NCI-H526 (cell line): ENCODE results near the gene CLUH.

Source experiments
- DNase-seq, 2 experiments: peaks; one replicate each; lab custom pipeline; 2025; lab: John Stamatoyannopoulos, UW

The CLUH gene

GRCh38 chr17:2721603-2722002 lies 10.0 kb upstream of the CLUH start:
- no peak for DNase-seq

DNA sequence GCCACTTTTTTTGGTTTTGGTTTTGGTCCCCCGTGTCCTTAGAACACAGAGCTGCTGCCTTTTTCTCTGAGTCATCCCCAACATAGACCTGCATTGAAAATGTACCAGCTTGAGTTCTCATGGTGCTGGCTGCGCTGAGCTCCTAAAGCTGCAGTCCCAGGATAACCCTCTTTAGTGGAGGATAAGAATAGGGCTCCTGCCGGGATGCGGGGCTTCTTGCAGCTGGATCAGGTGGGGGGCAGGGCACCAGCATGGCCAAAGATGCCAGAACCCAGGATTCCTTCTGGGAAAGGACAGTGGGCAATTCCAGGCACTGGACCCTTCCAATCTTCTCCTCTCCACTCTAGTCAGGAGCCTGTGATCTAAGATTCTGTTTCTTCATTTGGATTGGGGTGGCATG lies 8.3 kb upstream of the CLUH start:
- DNase-seq = no peak

GRCh38 chr17:2718150-2718938 lies 6.8 kb upstream of the CLUH start:
- DNase-seq = no peak

DNA sequence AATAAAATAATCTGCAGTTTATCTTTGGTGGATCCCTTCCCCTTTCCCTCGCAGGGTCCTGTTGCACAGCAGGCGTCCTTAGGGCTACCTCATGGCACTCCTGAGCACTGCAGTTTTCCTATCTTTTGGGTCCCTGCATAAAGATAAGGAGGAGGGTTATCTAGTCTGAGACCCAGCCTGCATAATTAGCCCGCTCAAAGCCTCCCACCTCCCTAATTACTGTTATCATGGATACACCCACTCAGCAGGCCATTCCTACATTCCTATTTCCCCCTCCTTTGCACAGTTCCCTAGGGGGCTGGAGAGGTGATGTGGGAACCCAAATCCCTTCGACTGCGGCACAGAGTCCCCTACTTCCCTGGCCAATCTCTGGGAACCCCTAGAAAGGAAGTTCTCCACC lies 5.1 kb upstream of the CLUH start:
- DNase-seq = no peak

DNA sequence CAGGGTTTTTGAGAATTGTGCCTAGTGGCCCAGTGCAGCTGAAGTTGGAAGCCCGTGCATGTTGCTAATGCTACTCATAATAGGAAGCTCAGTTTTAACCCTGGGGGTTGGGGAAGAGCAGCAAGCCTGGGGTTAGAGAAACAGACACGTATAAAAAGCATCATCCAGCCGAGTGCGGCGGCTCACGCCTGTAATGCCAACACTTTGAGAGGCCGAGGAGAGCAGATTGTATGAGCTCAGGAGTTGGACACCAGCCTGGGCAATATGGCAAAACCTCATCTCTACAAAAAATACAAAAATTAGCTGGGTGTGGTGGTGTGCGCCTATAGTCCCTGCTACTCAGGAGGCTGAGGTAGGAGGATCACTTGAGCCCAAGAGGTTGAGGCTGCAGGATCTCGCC lies 2.3 kb upstream of the CLUH start:
- no peak for DNase-seq

DNA sequence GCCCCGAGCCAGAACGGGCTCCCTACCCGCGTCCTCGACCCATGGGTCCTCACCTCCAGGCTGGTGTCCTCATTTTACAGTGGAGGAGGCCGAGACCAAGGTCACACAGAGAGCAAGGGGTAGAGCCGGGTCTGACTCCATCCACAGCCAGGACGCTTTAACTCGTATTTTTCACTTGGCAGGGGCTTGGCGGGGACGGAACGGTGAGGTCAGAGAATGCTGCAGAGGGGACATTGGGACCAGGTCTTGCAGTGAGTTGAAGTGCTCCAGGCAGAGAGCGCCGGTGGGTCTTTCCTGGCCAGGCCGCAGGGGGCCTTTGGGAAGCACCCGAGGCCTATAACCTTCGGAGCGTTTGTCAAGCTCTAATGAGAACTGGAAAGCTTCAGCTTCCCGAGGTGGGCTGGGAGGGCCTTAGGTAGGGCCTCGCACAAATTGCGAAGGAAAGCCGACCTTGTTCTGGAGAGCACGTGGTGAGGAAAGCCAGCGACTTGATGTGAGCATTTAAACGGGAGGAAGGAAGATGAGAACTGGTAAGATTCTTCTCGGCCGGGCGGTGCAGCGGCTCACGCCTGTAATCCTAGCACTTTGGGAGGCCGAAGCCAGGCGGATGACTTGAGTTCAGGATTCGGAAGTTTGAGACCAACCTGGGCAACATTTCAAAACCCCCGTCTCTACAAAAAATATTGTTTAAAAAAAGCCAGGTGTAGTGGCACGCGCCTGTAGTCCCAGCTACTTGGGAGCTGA lies 908 bp upstream of the CLUH start:
- peak in 1 of 2 experiments; percentile 23 for DNase-seq

- peak in 1 of 2 experiments; percentile 40 for DNase-seq
Measured at GRCh38 chr17:2710803-2711607, 559 bp downstream of the CLUH start.

GRCh38 chr17:2710071-2710802 lies 1.3 kb downstream of the CLUH start:
- DNase-seq = no peak

DNA sequence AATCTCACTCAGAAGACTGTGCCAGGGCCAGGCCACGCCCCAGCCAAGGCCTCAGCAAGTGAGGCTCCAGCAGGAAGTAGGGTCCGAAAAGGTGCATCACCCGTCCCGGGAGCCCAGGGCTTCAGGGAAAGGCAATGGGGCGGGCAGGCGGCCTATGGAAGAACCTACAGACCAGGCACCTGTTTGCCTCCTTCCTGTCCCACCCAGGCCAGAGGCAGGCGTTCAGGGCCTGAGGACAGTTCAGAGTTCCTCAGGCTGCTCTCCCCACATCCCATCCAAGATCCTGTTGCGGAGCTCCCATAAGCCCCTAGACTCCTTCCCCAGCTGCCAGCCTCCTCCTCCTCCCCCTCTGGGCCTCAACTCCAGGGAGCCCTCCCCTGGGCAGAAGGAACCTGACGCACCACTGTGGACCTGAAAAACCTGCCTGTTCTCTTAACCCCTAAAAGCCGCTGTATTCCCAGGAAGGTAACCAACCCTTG lies 2.3 kb downstream of the CLUH start:
- peak in 1 of 2 experiments; percentile 40 for DNase-seq

- DNase-seq = no peak
Measured at GRCh38 chr17:2708585-2709182, 2.9 kb downstream of the CLUH start.

DNA sequence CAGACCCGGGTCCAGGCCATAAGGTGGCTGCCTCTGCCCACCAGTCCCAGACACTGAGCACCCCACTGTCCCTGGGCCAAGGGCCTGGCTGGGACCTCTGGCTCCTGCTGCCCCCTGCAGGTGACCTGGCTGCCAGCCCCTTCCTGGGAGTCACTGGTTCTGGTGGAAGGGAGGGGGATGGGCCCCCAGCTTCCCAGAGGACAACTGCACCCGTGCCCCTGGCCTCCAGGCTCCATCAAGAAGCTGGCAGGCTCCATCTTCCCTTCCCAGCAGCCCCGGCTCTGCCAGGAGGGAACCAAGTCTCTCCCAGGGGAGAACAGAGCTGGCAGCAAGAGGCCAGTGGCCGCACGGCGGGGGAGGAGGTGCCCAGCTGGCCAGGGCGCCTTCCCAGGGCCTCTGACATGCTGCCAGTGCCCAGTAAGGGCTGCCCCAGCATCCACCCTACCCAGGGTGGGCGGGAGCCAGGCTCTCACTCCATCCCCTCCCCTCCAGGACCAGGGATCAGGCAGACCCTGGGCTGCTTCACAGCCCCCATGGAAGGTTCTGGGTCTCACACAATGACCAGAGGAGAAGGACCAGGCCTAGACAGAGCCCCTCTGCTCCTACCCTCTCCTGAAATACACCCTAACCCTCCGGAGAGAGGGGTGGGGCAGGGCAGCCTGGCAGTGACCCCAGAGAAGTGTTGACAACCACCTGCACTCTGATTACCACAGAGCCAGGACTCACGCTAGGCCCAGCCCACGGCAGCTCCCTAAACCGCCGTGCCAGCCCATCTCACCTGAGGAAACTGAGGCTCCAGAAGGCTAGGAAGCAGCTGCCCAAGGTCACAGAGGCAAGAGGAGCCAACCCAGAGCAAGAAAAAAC lies 3.6 kb downstream of the CLUH start:
- peak in 1 of 2 experiments; percentile 37 for DNase-seq

GRCh38 chr17:2706911-2707510 lies 4.6 kb downstream of the CLUH start:
- DNase-seq = no peak

- DNase-seq = no peak
Measured at GRCh38 chr17:2705888-2706795, 5.4 kb downstream of the CLUH start.

GRCh38 chr17:2705263-2705662 lies 6.3 kb downstream of the CLUH start:
- DNase-seq = no peak

GRCh38 chr17:2704890-2705248 lies 6.7 kb downstream of the CLUH start:
- DNase-seq = no peak

GRCh38 chr17:2704031-2704889 lies 7.3 kb downstream of the CLUH start:
- no peak for DNase-seq

- DNase-seq = no peak
Measured at GRCh38 chr17:2703606-2704005, 8.0 kb downstream of the CLUH start.

GRCh38 chr17:2703181-2703580 lies 8.4 kb downstream of the CLUH start:
- DNase-seq = no peak
